BE2C (cell line): ENCODE measurements around the gene OSMR.

Source experiments
- DNase-seq: peaks from one replicate; pipeline ENCODE4 v3.0.0-alpha.2; 2020
- H3K27me3 ChIP-seq: fragments of 250-450 bp; sonication (Bioruptor Pico); 2 replicates; pipeline ENCODE4 v1.5.1; 2020; ENCODE audit warnings: mild to moderate bottlenecking
- H3K36me3 ChIP-seq: fragments of 250-450 bp; sonication (Bioruptor Pico); 2 replicates; pipeline ENCODE4 v1.5.1; 2020; ENCODE audit warnings: mild to moderate bottlenecking
- H3K4me1 ChIP-seq: fragments of 250-450 bp; sonication (Bioruptor Pico); 2 replicates; pipeline ENCODE4 v1.5.1; 2020
- H3K4me3 ChIP-seq: 2 replicates; pipeline ENCODE4 v1.5.1; 2011; ENCODE audit warnings: low read depth, low read length
- H3K9me3 ChIP-seq: fragments of 250-450 bp; sonication (Bioruptor Pico); 2 replicates; pipeline ENCODE4 v1.5.1; 2020
- CTCF ChIP-seq: IDR thresholded peaks from 2 replicates; pipeline ENCODE4 v1.5.1; 2012; ENCODE audit warnings: mild to moderate bottlenecking, low read depth, low read length

Gene OSMR

GRCh38 chr5:38824821-38825220 lies 21.0 kb upstream of the OSMR start:
- H3K9me3 ChIP-seq = no peaks in the 10 kb centered on the region
- TF ChIP-seq CTCF = no peak
- DNase-seq = no peak
- no peaks in the 10 kb centered on the region for H3K36me3 ChIP-seq
- no peak overlapping the region for H3K4me3 ChIP-seq
- no peaks in the 10 kb centered on the region for H3K4me1 ChIP-seq
- peaks cover 13% of the 10 kb centered on the region for H3K27me3 ChIP-seq

- Histone ChIP-seq H3K4me3 (no peak overlapping the region), H3K9me3 (no peaks in the 10 kb centered on the region), H3K4me1 (no peaks in the 10 kb centered on the region), H3K36me3 (no peaks in the 10 kb centered on the region), H3K27me3 (peaks cover 13% of the 10 kb centered on the region)
- DNase-seq = no peak
- TF ChIP-seq CTCF = no peak
These were observed 20.3 kb upstream of the OSMR start for GRCh38 chr5:38825494-38825893.

- TF ChIP-seq CTCF = no peak
- DNase-seq = no peak
- Histone ChIP-seq H3K4me3 (no peak overlapping the region), H3K9me3 (no peaks in the 10 kb centered on the region), H3K4me1 (no peaks in the 10 kb centered on the region), H3K36me3 (no peaks in the 10 kb centered on the region), H3K27me3 (peaks cover 13% of the 10 kb centered on the region)
These were observed 18.3 kb upstream of the OSMR start for GRCh38 chr5:38827525-38827924.

- no peaks in the 10 kb centered on the region for H3K4me1 ChIP-seq
- no peak overlapping the region for H3K4me3 ChIP-seq
- H3K36me3 ChIP-seq = no peaks in the 10 kb centered on the region
- H3K9me3 ChIP-seq = no peaks in the 10 kb centered on the region
- no peak for DNase-seq
- no peak for TF ChIP-seq CTCF
- H3K27me3 ChIP-seq = peaks cover 13% of the 10 kb centered on the region
These were observed 15.2 kb upstream of the OSMR start for GRCh38 chr5:38830521-38831051.

GRCh38 chr5:38831117-38831516 lies 14.7 kb upstream of the OSMR start:
- H3K9me3 ChIP-seq = no peaks in the 10 kb centered on the region
- no peak overlapping the region for H3K4me3 ChIP-seq
- no peaks in the 10 kb centered on the region for H3K36me3 ChIP-seq
- no peaks in the 10 kb centered on the region for H3K4me1 ChIP-seq
- peaks cover 9% of the 10 kb centered on the region for H3K27me3 ChIP-seq
- TF ChIP-seq CTCF = no peak
- DNase-seq = no peak

GRCh38 chr5:38831909-38832308 lies 13.9 kb upstream of the OSMR start:
- Histone ChIP-seq H3K9me3 (no peaks in the 10 kb centered on the region), H3K4me1 (no peaks in the 10 kb centered on the region), H3K27me3 (peaks cover 7% of the 10 kb centered on the region), H3K4me3 (no peak overlapping the region), H3K36me3 (no peaks in the 10 kb centered on the region)
- DNase-seq = peak; percentile 33
- TF ChIP-seq CTCF = peak; percentile 77
